ENCODE results near the gene REXO4. TPM values are rescaled to one million over a fixed set of nuclear protein-coding genes. Genes with fewer than 3 reads are reported as not detected.
A peak's percentile ranks its signal among the peaks of the same experiment; 100 is the strongest.

REXO4 gene, protein sequence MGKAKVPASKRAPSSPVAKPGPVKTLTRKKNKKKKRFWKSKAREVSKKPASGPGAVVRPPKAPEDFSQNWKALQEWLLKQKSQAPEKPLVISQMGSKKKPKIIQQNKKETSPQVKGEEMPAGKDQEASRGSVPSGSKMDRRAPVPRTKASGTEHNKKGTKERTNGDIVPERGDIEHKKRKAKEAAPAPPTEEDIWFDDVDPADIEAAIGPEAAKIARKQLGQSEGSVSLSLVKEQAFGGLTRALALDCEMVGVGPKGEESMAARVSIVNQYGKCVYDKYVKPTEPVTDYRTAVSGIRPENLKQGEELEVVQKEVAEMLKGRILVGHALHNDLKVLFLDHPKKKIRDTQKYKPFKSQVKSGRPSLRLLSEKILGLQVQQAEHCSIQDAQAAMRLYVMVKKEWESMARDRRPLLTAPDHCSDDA
- 63.9 TPM for polyA plus RNA-seq (2012; ENCODE audit: insufficient read depth, insufficient read length, low read depth)

DNA sequence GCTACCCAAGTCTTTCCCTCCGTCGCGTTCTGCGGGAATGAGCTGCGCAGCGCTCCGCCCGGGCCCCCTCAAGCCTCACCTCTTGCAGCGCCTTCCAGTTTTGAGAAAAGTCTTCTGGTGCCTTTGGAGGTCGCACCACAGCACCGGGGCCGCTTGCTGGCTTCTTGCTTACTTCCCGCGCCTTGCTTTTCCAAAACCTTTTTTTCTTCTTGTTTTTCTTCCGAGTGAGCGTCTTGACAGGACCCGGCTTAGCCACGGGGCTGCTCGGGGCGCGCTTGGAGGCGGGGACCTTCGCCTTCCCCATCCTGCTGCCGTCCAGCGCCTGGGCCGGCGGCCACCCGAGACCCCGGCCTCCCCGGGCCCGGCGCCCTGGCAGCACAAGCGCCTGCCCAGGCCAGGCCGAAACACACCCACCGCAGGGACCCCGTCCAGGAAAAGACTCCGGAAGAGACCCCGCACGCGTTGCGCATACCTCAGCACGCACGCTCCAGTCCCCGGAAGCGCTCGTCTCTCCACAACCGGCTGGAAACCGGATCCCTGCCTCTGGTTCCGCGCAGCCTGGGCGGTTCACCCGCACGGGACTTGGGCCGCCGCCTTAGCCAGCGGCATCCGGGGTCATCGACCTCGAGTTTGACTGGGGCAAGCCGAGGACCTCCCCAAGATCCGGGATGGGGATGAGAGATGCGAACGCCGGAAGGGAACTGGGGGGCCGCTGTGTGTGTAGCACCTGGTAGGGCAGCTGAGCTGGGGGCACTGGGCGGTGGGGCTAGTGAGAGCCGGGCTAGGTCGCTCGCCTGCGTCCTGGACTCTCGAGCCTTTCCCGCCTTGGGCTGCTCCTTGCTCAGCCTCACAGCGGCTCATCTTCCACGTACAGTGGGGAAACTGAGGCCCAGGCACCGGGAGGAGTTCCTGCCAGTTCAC, at the start of gene REXO4:
Gene REXO4 (minus strand): TSS at position 470 of the 921 bp plus-strand sequence. CDS start 166 bp downstream, at position 304.
- H3K4me1 ChIP-seq, result no peaks in the 10 kb centered on the region
- peak; percentile 91 for DNase-seq
- peaks cover 26% of the 10 kb centered on the region for H3K36me3 ChIP-seq
- TF ChIP-seq, protein P1, sequence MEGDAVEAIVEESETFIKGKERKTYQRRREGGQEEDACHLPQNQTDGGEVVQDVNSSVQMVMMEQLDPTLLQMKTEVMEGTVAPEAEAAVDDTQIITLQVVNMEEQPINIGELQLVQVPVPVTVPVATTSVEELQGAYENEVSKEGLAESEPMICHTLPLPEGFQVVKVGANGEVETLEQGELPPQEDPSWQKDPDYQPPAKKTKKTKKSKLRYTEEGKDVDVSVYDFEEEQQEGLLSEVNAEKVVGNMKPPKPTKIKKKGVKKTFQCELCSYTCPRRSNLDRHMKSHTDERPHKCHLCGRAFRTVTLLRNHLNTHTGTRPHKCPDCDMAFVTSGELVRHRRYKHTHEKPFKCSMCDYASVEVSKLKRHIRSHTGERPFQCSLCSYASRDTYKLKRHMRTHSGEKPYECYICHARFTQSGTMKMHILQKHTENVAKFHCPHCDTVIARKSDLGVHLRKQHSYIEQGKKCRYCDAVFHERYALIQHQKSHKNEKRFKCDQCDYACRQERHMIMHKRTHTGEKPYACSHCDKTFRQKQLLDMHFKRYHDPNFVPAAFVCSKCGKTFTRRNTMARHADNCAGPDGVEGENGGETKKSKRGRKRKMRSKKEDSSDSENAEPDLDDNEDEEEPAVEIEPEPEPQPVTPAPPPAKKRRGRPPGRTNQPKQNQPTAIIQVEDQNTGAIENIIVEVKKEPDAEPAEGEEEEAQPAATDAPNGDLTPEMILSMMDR (IDR thresholded peaks at IDR 0.05; ENCODE audit: low read depth, low read length), result no peak
- H3K27me3 ChIP-seq, result no peaks in the 10 kb centered on the region
- no peaks in the 10 kb centered on the region for H3K9me3 ChIP-seq
- peak within 1 kb of the TSS; percentile 98 for H3K4me3 ChIP-seq (ENCODE audit: low read depth, low read length)

DNA sequence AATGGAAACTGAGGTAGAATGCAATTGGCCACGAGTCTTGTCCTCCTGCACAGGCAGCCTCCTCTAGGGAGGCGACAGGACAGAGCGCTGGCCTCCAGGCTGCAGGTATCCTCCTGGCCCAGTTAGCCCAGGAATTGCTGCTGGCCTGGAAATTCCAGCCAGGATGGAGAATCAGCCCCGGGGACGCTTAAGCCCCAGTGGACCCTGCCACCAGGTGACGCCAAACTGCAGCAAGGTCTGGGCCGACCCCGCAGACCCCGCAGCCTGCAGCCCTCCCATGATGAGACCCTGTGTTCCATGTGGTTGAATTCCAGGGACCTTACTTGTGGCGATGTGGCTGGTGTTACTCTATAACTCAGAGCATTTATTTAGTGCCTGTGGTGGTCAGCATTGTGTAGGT, 49.3 kb upstream of the REXO4 start:
- no peaks in the 10 kb centered on the region for H3K27me3 ChIP-seq
- DNase-seq, result no peak
- H3K4me3 ChIP-seq (ENCODE audit: low read depth, low read length), result no peak overlapping the region
- H3K4me1 ChIP-seq, result no peaks in the 10 kb centered on the region
- TF ChIP-seq, protein P1 (IDR thresholded peaks at IDR 0.05; ENCODE audit: low read depth, low read length), result peak; percentile 44; the same call in 1 of the 2 replicates
- no peaks in the 10 kb centered on the region for H3K9me3 ChIP-seq
- peaks cover 4% of the 10 kb centered on the region; the same call in 1 of the 2 replicates for H3K36me3 ChIP-seq

DNA sequence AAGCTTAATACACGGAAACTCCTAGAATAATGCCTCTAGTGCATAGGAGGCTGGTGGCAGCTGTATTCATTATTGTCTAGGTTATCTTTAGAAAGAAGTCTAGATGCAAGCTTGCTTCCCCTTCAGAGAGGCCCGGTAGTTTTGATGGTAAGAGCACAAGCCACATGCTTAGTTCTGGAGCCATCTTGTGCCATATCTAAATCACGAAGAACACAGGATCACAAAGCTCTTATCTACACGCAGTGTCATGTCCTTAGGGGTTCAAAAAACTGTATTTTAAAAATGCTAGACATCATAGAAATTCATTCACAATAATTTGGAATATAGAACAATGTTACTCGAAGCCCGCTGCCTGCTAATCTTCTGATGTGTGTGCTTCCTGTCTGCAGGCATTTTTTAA, 48.2 kb upstream of the REXO4 start:
- no peaks in the 10 kb centered on the region for H3K36me3 ChIP-seq
- no peaks in the 10 kb centered on the region for H3K9me3 ChIP-seq
- no peak overlapping the region for H3K4me3 ChIP-seq (ENCODE audit: low read depth, low read length)
- no peak for DNase-seq
- H3K4me1 ChIP-seq, result no peaks in the 10 kb centered on the region
- no peaks in the 10 kb centered on the region for H3K27me3 ChIP-seq
- TF ChIP-seq, protein P1 (IDR thresholded peaks at IDR 0.05; ENCODE audit: low read depth, low read length), result no peak

DNA sequence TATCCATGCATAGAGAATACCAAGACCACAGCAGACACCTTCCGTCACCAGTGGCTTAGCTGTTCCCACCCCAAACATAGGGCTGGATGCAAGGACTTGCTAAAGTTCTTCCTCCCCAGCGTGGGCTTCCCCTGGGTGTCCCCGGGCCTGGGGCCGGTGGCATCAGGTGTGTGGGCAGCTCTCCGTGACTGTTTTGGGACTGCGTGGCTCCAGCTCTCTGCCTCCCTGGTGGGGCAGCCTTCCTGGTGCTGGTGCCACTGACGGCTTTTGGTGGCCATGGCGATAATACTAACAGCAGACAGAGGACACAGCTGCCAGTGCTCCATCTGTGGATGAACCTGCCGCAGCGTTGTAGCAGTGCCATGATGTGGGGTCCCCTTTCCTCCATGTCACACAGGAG, 46.8 kb upstream of the REXO4 start:
- TF ChIP-seq, protein P1 (IDR thresholded peaks at IDR 0.05; ENCODE audit: low read depth, low read length), result no peak
- Histone ChIP-seq H3K9me3 (no peaks in the 10 kb centered on the region), H3K4me3 (ENCODE audit: low read depth, low read length) (no peak overlapping the region), H3K36me3 (no peaks in the 10 kb centered on the region), H3K4me1 (peaks cover 5% of the 10 kb centered on the region; the same call in 1 of the 2 replicates), H3K27me3 (no peaks in the 10 kb centered on the region)
- no peak for DNase-seq

DNA sequence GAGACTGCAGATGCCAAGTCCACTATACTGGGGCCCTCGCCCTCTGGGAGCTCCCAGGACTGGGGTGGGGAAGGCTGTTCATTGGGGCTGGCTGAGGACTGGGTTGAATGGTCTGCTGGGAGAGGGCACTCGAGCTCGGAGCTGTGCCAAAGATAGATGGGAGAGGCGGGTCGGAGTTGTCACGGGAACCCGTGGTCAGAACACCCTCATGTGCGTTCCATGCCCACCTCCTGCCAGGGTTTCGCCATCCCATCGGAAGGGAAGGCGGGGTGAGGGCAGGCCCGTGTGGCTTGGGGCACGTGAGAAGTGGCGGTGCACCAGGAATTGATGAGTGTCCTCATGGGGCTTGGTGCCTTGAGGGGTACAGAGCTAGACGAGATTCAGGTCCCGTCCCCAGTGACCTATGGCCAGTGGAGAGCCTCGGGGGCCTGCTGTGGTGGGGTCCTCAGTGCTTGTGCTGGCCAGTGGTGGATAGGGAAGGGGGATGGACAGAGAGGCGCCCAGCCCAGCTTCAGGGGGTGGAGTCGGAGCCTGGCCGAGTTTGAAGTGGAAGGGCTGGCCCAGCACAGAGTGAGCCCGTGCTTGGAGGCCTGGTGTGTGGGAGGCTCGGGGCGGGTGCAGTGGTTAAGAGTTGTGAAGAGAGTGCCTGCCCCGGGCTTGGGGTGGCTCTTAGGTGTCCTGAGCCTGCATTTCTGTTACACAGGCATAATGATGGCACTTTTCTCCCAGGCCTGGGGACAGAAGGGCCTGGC, 46.2 kb upstream of the REXO4 start:
- Histone ChIP-seq H3K27me3 (no peaks in the 10 kb centered on the region), H3K4me1 (peaks cover 5% of the 10 kb centered on the region; the same call in 1 of the 2 replicates), H3K9me3 (no peaks in the 10 kb centered on the region), H3K4me3 (ENCODE audit: low read depth, low read length) (no peak overlapping the region), H3K36me3 (no peaks in the 10 kb centered on the region)
- TF ChIP-seq, protein P1 (IDR thresholded peaks at IDR 0.05; ENCODE audit: low read depth, low read length), result no peak
- peak; percentile 39 for DNase-seq
